ENCODE results near the gene GLB1L2.
"Not testable (repeated sequence)": the region's sequence is repeated elsewhere in the genome, so short reads cannot be mapped to it uniquely, and the experiment has no call there.

Gene GLB1L2

DNA sequence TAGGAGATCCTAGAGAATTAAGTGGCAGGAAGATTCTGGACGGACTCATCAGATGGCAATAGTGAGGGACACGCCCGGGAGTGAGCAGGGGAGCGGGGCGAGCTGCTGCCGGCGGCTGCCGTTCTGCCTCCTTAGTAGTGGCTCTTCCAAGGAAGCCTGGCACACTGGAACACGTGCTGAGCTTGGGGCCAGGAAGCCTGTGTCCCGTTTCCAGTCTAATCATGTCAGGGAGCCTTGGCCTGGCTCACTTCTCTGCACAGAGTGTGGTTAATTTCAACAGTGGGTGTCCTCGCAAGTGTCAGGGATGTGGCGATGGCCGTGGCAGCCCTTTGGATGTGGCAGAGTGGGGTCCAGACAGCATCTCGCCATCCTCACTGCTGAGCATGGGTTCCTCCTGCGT, 39.1 kb upstream of the GLB1L2 start:
- peaks cover 9% of the 10 kb centered on the region for H3K27me3 ChIP-seq (ENCODE audit: insufficient read depth, low read length)
- H3K4me3 ChIP-seq (ENCODE audit: low read depth, low read length): no peak overlapping the region
- no peaks in the 10 kb centered on the region for H3K79me2 ChIP-seq (ENCODE audit: control insufficient read depth, insufficient read depth, low read length, unreplicated experiment)
- no peaks in the 10 kb centered on the region for H3K36me3 ChIP-seq (ENCODE audit: insufficient read depth, low read length)
- no peaks in the 10 kb centered on the region for H3K4me1 ChIP-seq (ENCODE audit: control insufficient read depth, insufficient read depth, low read length, unreplicated experiment)
- no peak overlapping the region for H2AFZ ChIP-seq (ENCODE audit: low read length, unreplicated experiment)
- no peak overlapping the region for H3K27ac ChIP-seq (ENCODE audit: low read depth, low read length)

DNA sequence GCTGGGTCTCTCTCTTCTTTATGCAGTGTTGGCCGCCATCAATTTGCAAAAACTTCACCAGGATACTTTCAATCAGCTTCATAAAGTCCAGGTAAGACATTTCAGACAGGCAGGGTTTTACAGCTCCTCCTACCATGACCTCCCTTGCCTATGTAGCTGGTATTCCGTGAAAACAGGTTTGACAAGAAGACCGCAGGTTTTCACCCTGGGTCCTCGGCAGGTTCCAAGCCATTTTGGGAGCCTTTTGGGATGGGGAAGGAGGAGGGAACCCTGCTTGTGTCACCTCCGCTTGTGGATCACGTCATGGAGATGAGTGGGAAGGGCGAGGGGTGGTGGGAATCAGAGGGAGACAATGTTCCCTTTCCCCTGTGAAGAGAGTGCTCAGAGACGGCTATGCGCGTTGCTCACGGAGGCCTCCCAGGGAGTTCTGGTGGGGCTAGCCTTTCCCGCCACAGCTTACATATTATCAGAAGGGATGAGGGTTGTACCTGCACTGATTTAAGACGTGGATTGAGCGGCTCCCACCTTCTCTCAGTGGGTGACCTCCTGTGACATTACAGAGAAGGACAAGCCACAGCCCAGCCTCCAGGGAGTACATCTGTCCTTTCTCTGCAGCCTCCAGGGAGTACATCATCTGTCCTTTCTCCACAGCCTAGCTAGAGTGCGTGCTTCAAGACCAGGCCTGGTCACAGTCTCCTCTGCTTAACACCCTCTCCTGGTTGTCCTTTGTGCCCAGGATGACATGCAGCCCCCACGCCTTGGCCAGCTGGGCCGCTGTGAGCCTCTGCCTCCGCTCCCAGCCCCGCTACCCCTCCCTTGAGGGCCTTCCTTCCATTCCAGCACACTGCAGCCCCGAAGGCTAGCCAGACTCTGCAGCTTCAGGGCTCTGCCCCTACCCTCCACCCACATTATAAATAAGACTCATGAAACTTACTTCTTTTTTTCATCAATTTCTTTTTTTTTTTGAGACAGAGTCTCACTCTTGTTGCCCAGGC, 38.4 kb upstream of the GLB1L2 start:
- H3K27me3 ChIP-seq (ENCODE audit: insufficient read depth, low read length): peaks cover 9% of the 10 kb centered on the region
- no peaks in the 10 kb centered on the region for H3K36me3 ChIP-seq (ENCODE audit: insufficient read depth, low read length)
- no peak overlapping the region for H3K4me3 ChIP-seq (ENCODE audit: low read depth, low read length)
- no peak overlapping the region for H2AFZ ChIP-seq (ENCODE audit: low read length, unreplicated experiment)
- H3K27ac ChIP-seq (ENCODE audit: low read depth, low read length): no peak overlapping the region
- no peaks in the 10 kb centered on the region for H3K79me2 ChIP-seq (ENCODE audit: control insufficient read depth, insufficient read depth, low read length, unreplicated experiment)
- H3K4me1 ChIP-seq (ENCODE audit: control insufficient read depth, insufficient read depth, low read length, unreplicated experiment): no peaks in the 10 kb centered on the region

DNA sequence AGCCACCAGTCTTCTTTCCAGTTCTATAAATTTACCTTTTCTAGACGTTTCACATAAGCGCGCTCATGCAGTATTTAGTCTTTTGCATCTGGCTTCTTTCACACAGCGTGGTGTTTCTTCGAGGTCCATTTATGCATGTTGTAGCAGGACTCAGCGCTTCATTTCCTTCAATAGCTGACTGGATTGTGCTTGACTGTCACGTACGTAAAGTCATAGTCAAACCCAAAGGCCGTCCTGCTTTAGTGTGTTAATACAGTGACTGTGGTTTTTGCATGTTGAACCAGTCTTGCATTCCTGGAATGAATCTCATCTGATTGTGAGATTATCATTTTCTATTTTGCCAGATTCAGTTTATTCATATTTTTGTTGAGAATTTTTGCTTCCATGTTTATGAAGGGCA, 37.1 kb upstream of the GLB1L2 start:
- H3K4me3 ChIP-seq (ENCODE audit: low read depth, low read length): no peak overlapping the region
- no peak overlapping the region for H3K27ac ChIP-seq (ENCODE audit: low read depth, low read length)
- H3K27me3 ChIP-seq (ENCODE audit: insufficient read depth, low read length): peaks cover 5% of the 10 kb centered on the region
- no peaks in the 10 kb centered on the region for H3K36me3 ChIP-seq (ENCODE audit: insufficient read depth, low read length)
- no peaks in the 10 kb centered on the region for H3K79me2 ChIP-seq (ENCODE audit: control insufficient read depth, insufficient read depth, low read length, unreplicated experiment)
- H2AFZ ChIP-seq (ENCODE audit: low read length, unreplicated experiment): no peak overlapping the region
- H3K4me1 ChIP-seq (ENCODE audit: control insufficient read depth, insufficient read depth, low read length, unreplicated experiment): no peaks in the 10 kb centered on the region

DNA sequence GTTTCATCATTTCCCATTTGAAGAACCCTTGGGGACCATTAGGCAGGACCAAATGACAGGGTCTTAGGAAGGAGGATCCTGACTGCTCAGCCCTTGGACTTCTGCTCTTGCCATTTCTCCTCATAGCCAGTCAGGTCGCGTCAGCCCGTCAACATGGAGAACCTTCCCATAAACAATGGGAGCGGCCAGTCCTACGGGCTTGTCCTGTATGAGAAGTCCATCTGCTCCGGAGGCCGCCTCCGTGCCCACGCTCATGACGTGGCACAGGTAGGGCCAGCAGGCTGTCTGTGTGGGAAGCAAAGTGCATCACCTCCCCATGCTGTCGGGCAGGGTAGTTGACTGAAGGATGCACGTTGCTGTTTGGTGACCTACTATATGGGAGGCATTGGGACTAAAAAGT, 19.6 kb upstream of the GLB1L2 start:
- no peaks in the 10 kb centered on the region for H3K79me2 ChIP-seq (ENCODE audit: control insufficient read depth, insufficient read depth, low read length, unreplicated experiment)
- no peak overlapping the region for H3K4me3 ChIP-seq (ENCODE audit: low read depth, low read length)
- H3K36me3 ChIP-seq (ENCODE audit: insufficient read depth, low read length): no peaks in the 10 kb centered on the region
- no peaks in the 10 kb centered on the region for H3K27me3 ChIP-seq (ENCODE audit: insufficient read depth, low read length)
- no peak overlapping the region for H2AFZ ChIP-seq (ENCODE audit: low read length, unreplicated experiment)
- no peaks in the 10 kb centered on the region for H3K4me1 ChIP-seq (ENCODE audit: control insufficient read depth, insufficient read depth, low read length, unreplicated experiment)
- H3K27ac ChIP-seq (ENCODE audit: low read depth, low read length): no peak overlapping the region

DNA sequence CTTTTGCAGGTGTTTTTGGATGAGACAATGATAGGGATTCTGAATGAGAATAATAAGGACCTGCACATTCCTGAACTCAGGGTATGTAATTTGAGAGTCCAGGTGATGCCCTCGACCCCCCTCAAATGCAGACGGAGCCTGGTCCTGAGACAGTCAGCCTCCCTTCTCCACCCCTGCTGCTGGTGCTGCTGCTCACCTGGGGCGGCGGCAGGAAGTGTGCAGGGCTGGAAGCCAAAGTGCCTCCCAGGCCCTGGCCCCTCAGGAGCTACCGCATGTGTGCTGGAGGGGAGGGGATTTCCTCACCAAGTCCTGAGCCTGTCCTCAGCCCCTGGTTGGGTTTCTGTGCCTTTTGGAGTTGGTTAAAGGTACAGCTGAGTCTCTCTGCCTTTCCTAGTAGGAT, 19.0 kb upstream of the GLB1L2 start:
- no peaks in the 10 kb centered on the region for H3K36me3 ChIP-seq (ENCODE audit: insufficient read depth, low read length)
- no peaks in the 10 kb centered on the region for H3K4me1 ChIP-seq (ENCODE audit: control insufficient read depth, insufficient read depth, low read length, unreplicated experiment)
- H3K27ac ChIP-seq (ENCODE audit: low read depth, low read length): no peak overlapping the region
- no peaks in the 10 kb centered on the region for H3K27me3 ChIP-seq (ENCODE audit: insufficient read depth, low read length)
- H3K4me3 ChIP-seq (ENCODE audit: low read depth, low read length): no peak overlapping the region
- no peaks in the 10 kb centered on the region for H3K79me2 ChIP-seq (ENCODE audit: control insufficient read depth, insufficient read depth, low read length, unreplicated experiment)
- H2AFZ ChIP-seq (ENCODE audit: low read length, unreplicated experiment): no peak overlapping the region

DNA sequence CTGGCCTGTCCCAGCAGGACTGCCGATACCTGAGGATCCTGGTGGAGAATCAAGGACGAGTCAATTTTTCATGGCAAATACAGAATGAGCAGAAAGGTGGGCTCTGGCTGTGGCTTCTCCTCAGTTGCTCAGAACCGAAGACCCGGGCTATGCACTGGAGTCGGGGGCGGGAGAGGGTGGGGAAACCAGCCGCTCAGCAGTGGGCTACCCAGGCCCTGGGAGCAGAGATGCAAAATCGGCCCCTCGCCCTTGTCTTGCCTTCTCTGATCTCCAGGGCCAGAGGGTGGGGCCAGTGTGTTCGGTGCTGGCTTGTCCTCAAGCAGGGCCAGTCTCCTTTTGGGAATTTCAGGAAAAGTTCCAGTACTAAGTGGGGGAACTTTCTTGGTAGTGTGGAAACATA, 18.4 kb upstream of the GLB1L2 start:
- Histone ChIP-seq H3K4me3 (ENCODE audit: low read depth, low read length) (no peak overlapping the region), H3K4me1 (ENCODE audit: control insufficient read depth, insufficient read depth, low read length, unreplicated experiment) (no peaks in the 10 kb centered on the region), H2AFZ (ENCODE audit: low read length, unreplicated experiment) (no peak overlapping the region), H3K36me3 (ENCODE audit: insufficient read depth, low read length) (no peaks in the 10 kb centered on the region), H3K79me2 (ENCODE audit: control insufficient read depth, insufficient read depth, low read length, unreplicated experiment) (no peaks in the 10 kb centered on the region), H3K27me3 (ENCODE audit: insufficient read depth, low read length) (no peaks in the 10 kb centered on the region), H3K27ac (ENCODE audit: low read depth, low read length) (no peak overlapping the region)

DNA sequence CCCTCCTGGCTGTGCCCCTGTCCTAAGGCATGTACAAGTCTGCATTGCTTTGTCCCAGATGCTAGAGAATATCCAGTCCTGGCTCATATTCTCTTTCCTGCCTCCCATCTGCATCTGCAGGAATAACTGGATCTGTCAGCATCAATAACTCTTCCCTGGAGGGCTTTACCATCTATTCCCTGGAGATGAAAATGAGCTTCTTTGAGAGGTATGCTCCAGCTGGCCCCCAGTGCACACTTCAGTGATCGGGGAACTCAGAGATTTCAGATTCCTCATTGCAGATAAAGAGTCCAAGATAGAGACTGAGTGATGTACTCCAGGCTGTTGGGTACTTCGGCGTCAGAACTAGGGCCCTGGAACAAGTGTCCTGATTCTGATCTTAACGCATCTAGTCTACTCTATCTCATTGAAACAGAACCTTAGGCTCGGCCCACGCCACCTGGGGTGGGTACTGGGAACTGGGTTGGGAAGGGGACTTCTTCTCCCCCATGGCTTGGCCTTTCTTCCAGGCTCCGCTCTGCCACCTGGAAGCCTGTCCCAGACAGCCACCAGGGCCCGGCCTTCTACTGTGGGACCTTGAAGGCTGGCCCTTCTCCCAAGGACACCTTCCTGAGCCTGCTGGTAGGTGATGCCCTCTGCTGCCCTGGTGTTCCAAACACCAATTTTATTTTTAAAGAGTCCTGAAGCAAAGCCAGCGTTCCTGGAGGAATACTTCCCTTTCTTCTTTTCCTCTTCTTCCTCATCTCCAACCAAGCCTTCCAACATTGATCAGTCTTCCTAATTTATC, 17.8 kb upstream of the GLB1L2 start:
- Histone ChIP-seq H3K79me2 (ENCODE audit: control insufficient read depth, insufficient read depth, low read length, unreplicated experiment) (no peaks in the 10 kb centered on the region), H3K4me3 (ENCODE audit: low read depth, low read length) (no peak overlapping the region), H3K36me3 (ENCODE audit: insufficient read depth, low read length) (no peaks in the 10 kb centered on the region), H3K27ac (ENCODE audit: low read depth, low read length) (no peak overlapping the region), H3K27me3 (ENCODE audit: insufficient read depth, low read length) (no peaks in the 10 kb centered on the region), H3K4me1 (ENCODE audit: control insufficient read depth, insufficient read depth, low read length, unreplicated experiment) (no peaks in the 10 kb centered on the region), H2AFZ (ENCODE audit: low read length, unreplicated experiment) (no peak overlapping the region)

DNA sequence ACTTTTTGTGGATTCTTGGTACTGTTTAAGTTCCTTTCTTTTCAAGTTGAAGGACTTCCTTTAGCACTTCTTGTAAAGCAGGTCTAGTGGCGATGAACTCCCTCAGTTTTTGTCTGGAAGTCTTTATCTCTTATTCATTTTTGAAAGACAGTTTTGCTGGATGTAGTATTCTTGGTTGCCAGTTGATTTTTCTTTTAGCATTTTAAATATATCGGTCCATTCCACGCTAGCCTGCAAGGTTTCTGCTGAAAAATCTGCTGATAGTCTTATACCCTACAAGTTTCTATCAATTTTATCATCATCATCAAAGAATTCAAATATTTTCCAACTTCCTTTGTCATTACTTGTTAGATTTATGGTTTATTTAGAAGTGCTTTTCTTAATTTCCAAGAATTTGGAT, 14.7 kb upstream of the GLB1L2 start:
- no peak overlapping the region for H3K4me3 ChIP-seq (ENCODE audit: low read depth, low read length)
- H3K27me3 ChIP-seq (ENCODE audit: insufficient read depth, low read length): no peaks in the 10 kb centered on the region
- no peak overlapping the region for H2AFZ ChIP-seq (ENCODE audit: low read length, unreplicated experiment)
- no peak overlapping the region for H3K27ac ChIP-seq (ENCODE audit: low read depth, low read length)
- H3K36me3 ChIP-seq (ENCODE audit: insufficient read depth, low read length): no peaks in the 10 kb centered on the region
- no peaks in the 10 kb centered on the region for H3K4me1 ChIP-seq (ENCODE audit: control insufficient read depth, insufficient read depth, low read length, unreplicated experiment)
- H3K79me2 ChIP-seq (ENCODE audit: control insufficient read depth, insufficient read depth, low read length, unreplicated experiment): no peaks in the 10 kb centered on the region

DNA sequence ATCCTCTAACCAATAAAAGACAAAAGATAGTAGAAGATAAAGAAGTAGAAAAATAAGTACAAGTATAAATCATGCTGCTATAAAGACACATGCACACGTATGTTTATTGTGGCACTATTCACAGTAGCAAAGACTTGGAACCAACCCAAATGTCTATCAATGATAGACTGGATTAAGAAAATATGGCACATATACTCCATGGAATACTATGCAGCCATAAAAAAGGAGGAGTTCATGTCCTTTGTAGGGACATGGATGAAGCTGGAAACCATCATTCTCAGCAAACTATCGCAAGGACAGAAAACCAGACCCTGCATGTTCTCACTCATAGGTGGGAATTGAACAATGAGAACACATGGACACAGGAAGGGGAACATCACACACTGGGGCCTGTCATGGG, 10.4 kb upstream of the GLB1L2 start:
- not testable (repeated sequence) for H3K4me1 ChIP-seq (ENCODE audit: control insufficient read depth, insufficient read depth, low read length, unreplicated experiment); H2AFZ ChIP-seq (ENCODE audit: low read length, unreplicated experiment); H3K79me2 ChIP-seq (ENCODE audit: control insufficient read depth, insufficient read depth, low read length, unreplicated experiment); H3K4me3 ChIP-seq (ENCODE audit: low read depth, low read length); H3K36me3 ChIP-seq (ENCODE audit: insufficient read depth, low read length); H3K27ac ChIP-seq (ENCODE audit: low read depth, low read length); H3K27me3 ChIP-seq (ENCODE audit: insufficient read depth, low read length)

DNA sequence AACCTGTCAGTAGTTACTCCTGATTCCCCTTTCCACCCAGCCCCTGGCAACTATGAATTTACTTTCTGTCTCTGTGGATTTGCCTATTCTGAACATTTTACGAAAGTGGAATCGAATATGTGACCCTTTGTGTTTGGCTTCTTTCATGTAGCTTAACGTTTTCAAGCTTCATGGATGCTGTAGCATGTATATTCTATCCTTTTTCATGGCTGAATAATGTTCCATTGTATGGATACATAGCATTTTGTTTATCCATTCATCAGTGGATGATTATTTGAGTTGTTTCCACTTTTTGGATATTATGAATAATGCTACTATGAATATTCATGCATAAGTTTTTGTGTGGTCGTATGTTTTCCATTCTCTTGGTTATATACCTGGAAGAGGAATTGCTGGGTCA, 9.2 kb upstream of the GLB1L2 start:
- H3K4me3 ChIP-seq (ENCODE audit: low read depth, low read length): no peak overlapping the region
- H3K27ac ChIP-seq (ENCODE audit: low read depth, low read length): no peak overlapping the region
- H3K4me1 ChIP-seq (ENCODE audit: control insufficient read depth, insufficient read depth, low read length, unreplicated experiment): no peaks in the 10 kb centered on the region
- H3K79me2 ChIP-seq (ENCODE audit: control insufficient read depth, insufficient read depth, low read length, unreplicated experiment): no peaks in the 10 kb centered on the region
- no peak overlapping the region for H2AFZ ChIP-seq (ENCODE audit: low read length, unreplicated experiment)
- H3K36me3 ChIP-seq (ENCODE audit: insufficient read depth, low read length): no peaks in the 10 kb centered on the region
- H3K27me3 ChIP-seq (ENCODE audit: insufficient read depth, low read length): no peaks in the 10 kb centered on the region

DNA sequence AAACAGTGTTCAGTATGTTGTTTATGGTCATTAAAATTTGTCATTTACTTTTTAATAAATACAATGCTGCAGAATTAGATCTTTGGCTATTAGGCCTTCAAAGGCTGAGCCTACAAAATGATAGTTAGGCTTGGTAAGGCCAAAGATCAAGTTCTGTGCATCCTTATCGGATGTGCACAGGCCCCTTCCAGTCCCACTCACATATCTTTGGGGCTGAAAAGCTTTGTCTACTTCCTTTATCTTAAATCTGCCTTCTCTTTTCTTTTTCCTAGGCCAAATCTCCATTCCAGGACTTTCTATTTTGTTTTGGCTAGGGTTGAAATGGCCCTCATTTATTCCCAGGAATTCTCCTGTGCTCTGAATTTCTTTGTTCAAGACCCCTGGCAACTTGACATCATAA, 3.4 kb upstream of the GLB1L2 start:
- Histone ChIP-seq H3K4me3 (ENCODE audit: low read depth, low read length) (no peak overlapping the region), H2AFZ (ENCODE audit: low read length, unreplicated experiment) (no peak overlapping the region), H3K36me3 (ENCODE audit: insufficient read depth, low read length) (no peaks in the 10 kb centered on the region), H3K27ac (ENCODE audit: low read depth, low read length) (no peak overlapping the region), H3K4me1 (ENCODE audit: control insufficient read depth, insufficient read depth, low read length, unreplicated experiment) (no peaks in the 10 kb centered on the region), H3K27me3 (ENCODE audit: insufficient read depth, low read length) (peaks cover 29% of the 10 kb centered on the region), H3K79me2 (ENCODE audit: control insufficient read depth, insufficient read depth, low read length, unreplicated experiment) (no peaks in the 10 kb centered on the region)
